ENCODE measurements around the gene PROM1. TPM values are rescaled to one million over a fixed set of nuclear protein-coding genes. Genes with fewer than 3 reads are reported as not detected.

PROM1 gene
- polyA plus RNA-seq, 3 donors: not detected

DNA sequence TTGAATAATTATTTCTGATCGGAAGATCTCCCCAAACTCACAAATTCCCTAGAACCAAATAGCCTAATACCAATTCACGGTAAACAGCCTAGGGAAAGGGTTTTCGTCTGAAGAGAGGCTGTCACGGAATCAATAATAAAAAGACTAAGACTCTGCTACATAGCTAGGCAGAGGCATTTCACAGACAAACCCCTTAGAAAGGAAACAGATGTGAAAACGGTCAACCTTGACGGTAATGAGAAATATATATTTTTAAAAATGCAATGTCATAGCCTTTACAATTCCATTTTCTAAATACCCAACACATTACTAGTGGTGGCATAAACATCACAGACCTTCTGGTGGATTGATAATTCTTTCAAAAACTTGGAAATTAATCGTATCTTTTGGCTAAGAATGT, 28.4 kb downstream of the PROM1 start:
- H3K4me1 Mint-ChIP-seq: peaks cover 32% of the 10 kb centered on the region

DNA sequence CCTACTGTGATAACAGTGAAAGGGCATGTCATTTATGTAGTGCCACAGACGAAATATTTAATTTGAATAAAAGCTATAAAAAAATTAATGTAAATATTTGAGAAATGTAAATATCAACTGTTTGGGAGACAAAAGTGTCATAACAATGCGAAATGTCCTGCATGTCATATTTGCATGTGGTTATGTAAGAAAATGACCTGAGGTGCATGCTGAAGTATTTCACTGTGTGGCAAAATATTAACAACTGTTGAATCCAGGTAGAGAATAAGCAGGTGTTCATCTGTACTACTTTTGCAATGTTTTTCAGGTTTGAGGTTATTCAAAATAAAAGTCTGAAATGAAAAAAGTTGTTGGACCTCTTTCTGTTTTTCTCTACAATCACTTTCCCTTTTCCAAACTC, 30.9 kb downstream of the PROM1 start:
- H3K9me3 ChIP-seq (replicated peaks in 1 of 2; ENCODE audit: control insufficient read depth in 1 of 2, insufficient read depth in 1 of 2, low read length in 2 of 2): no peaks in the 10 kb centered on the region
- DNase-seq: no peak
- H3K4me1 ChIP-seq (ENCODE audit: control insufficient read depth in 1 of 2, insufficient read depth in 2 of 2, low read length in 2 of 2): peaks cover 20 to 25% of the 10 kb centered on the region in 2 donors
- H3K36me3 Mint-ChIP-seq: no peaks in the 10 kb centered on the region
- TF ChIP-seq, protein P1, sequence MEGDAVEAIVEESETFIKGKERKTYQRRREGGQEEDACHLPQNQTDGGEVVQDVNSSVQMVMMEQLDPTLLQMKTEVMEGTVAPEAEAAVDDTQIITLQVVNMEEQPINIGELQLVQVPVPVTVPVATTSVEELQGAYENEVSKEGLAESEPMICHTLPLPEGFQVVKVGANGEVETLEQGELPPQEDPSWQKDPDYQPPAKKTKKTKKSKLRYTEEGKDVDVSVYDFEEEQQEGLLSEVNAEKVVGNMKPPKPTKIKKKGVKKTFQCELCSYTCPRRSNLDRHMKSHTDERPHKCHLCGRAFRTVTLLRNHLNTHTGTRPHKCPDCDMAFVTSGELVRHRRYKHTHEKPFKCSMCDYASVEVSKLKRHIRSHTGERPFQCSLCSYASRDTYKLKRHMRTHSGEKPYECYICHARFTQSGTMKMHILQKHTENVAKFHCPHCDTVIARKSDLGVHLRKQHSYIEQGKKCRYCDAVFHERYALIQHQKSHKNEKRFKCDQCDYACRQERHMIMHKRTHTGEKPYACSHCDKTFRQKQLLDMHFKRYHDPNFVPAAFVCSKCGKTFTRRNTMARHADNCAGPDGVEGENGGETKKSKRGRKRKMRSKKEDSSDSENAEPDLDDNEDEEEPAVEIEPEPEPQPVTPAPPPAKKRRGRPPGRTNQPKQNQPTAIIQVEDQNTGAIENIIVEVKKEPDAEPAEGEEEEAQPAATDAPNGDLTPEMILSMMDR (IDR thresholded peaks at IDR 0.05): no peak
- H3K4me3 Mint-ChIP-seq: no peak overlapping the region
- H3K9ac ChIP-seq (ENCODE audit: insufficient read depth, low read length, poor library complexity, severe bottlenecking): no peak overlapping the region
- H3K27ac ChIP-seq (ENCODE audit: low read depth in 1 of 2, low read length in 2 of 2): no peak overlapping the region
- peaks cover 0 to 1% (median 0%) of the 10 kb centered on the region in 7 donors for H3K9me3 Mint-ChIP-seq
- H3K4me2 ChIP-seq (replicated peaks; ENCODE audit: extremely low read depth, low read length, poor library complexity, severe bottlenecking): no peak overlapping the region
- no peaks in the 10 kb centered on the region for H4K20me1 ChIP-seq (ENCODE audit: insufficient read depth, low read length)
- intact Hi-C loops (cut with micrococcal nuclease): no loop called here
- H3K27ac Mint-ChIP-seq: no peak overlapping the region
- no peaks in the 10 kb centered on the region for H3K36me3 ChIP-seq (replicated peaks in 1 of 2; ENCODE audit: control insufficient read depth in 1 of 2, insufficient read depth in 2 of 2, low read length in 2 of 2)
- peaks cover 31% of the 10 kb centered on the region for H3K4me1 Mint-ChIP-seq
- H3K27me3 Mint-ChIP-seq (ENCODE audit: low read depth in 3 of 3): peaks cover 0 to 4% (median 0%) of the 10 kb centered on the region in 3 donors
- 83% methylated on average over 1 of the region's 2 CpGs for WGBS (ENCODE audit: insufficient coverage)
- H3K27me3 ChIP-seq (ENCODE audit: control insufficient read depth in 2 of 2, insufficient read depth in 2 of 2, low read length in 2 of 2): no peaks in the 10 kb centered on the region
- no peaks in the 10 kb centered on the region for H3K79me2 ChIP-seq (ENCODE audit: insufficient read depth, low read length)
- no peak overlapping the region for H2AFZ ChIP-seq (ENCODE audit: insufficient read depth, low read depth, low read length, poor library complexity, severe bottlenecking)
- no peak overlapping the region for H3K4me3 ChIP-seq (replicated peaks in 1 of 3; ENCODE audit: low read depth in 2 of 3, low read length in 3 of 3)

More for the DNA sequence above, 28.4 kb downstream of the PROM1 start:
- H3K27ac ChIP-seq (ENCODE audit: low read depth in 1 of 2, low read length in 2 of 2): no peak overlapping the region
- no peaks in the 10 kb centered on the region for H3K9me3 ChIP-seq (replicated peaks in 1 of 2; ENCODE audit: control insufficient read depth in 1 of 2, insufficient read depth in 1 of 2, low read length in 2 of 2)
- H3K36me3 Mint-ChIP-seq: no peaks in the 10 kb centered on the region
- peaks cover 0 to 4% (median 0%) of the 10 kb centered on the region in 3 donors for H3K27me3 Mint-ChIP-seq (ENCODE audit: low read depth in 3 of 3)
- no peaks in the 10 kb centered on the region for H4K20me1 ChIP-seq (ENCODE audit: insufficient read depth, low read length)
- H3K9me3 Mint-ChIP-seq: peaks cover 0 to 1% (median 0%) of the 10 kb centered on the region in 7 donors
- no peaks in the 10 kb centered on the region for H3K36me3 ChIP-seq (replicated peaks in 1 of 2; ENCODE audit: control insufficient read depth in 1 of 2, insufficient read depth in 2 of 2, low read length in 2 of 2)
- TF ChIP-seq, protein P1 (IDR thresholded peaks at IDR 0.05): no peak
- peak overlapping the region in 1 of 3 experiments; percentile 39 for H3K4me3 ChIP-seq (replicated peaks in 1 of 3; ENCODE audit: low read depth in 2 of 3, low read length in 3 of 3)
- no CpG with 5 or more reads among the region's 7 CpGs for WGBS (ENCODE audit: insufficient coverage)
- H3K4me1 ChIP-seq (ENCODE audit: control insufficient read depth in 1 of 2, insufficient read depth in 2 of 2, low read length in 2 of 2): peaks cover 20 to 25% of the 10 kb centered on the region in 2 donors
- peak overlapping the region; percentile 79 for H2AFZ ChIP-seq (ENCODE audit: insufficient read depth, low read depth, low read length, poor library complexity, severe bottlenecking)
- H3K79me2 ChIP-seq (ENCODE audit: insufficient read depth, low read length): no peaks in the 10 kb centered on the region
- DNase-seq: no peak
- peak overlapping the region in 5 of 7 donors; percentile 13 to 80 (median 43) for H3K27ac Mint-ChIP-seq
- peak overlapping the region; percentile 18 for H3K9ac ChIP-seq (ENCODE audit: insufficient read depth, low read length, poor library complexity, severe bottlenecking)
- intact Hi-C loops (cut with micrococcal nuclease): no loop called here
- H3K4me2 ChIP-seq (replicated peaks; ENCODE audit: extremely low read depth, low read length, poor library complexity, severe bottlenecking): peak overlapping the region; percentile 43
- peak overlapping the region in 1 of 2 donors; percentile 94 for H3K4me3 Mint-ChIP-seq
- H3K27me3 ChIP-seq (ENCODE audit: control insufficient read depth in 2 of 2, insufficient read depth in 2 of 2, low read length in 2 of 2): no peaks in the 10 kb centered on the region

Measured in CD14-positive monocyte (primary cell).